Measurements from ENCODE around the gene DCTN2.

DCTN2 gene

GRCh38 chr12:57554897-57555296, 7.9 kb upstream of the DCTN2 start:
- Histone ChIP-seq H3K9me3 (ENCODE audit: control insufficient read depth, low read length) (no peaks in the 10 kb centered on the region), H3K9ac (ENCODE audit: low read length) (no peak overlapping the region), H3K4me3 (ENCODE audit: low read length) (no peak overlapping the region), H3K36me3 (ENCODE audit: control insufficient read depth, insufficient read depth, low read length, severe bottlenecking) (no peaks in the 10 kb centered on the region), H3K27me3 (replicated peaks; ENCODE audit: control insufficient read depth, insufficient read depth, low read length) (peaks cover 33% of the 10 kb centered on the region), H3K4me1 (ENCODE audit: control insufficient read depth, insufficient read depth, low read length) (peaks cover 5% of the 10 kb centered on the region)
- DNase-seq (ENCODE audit: low read depth) = no peak

- Histone ChIP-seq H3K4me1 (ENCODE audit: control insufficient read depth, insufficient read depth, low read length) (peaks cover 5% of the 10 kb centered on the region), H3K9me3 (ENCODE audit: control insufficient read depth, low read length) (no peaks in the 10 kb centered on the region), H3K36me3 (ENCODE audit: control insufficient read depth, insufficient read depth, low read length, severe bottlenecking) (no peaks in the 10 kb centered on the region), H3K27me3 (replicated peaks; ENCODE audit: control insufficient read depth, insufficient read depth, low read length) (peaks cover 38% of the 10 kb centered on the region), H3K9ac (ENCODE audit: low read length) (no peak overlapping the region), H3K4me3 (ENCODE audit: low read length) (no peak overlapping the region)
- DNase-seq (ENCODE audit: low read depth) = no peak
Measured at GRCh38 chr12:57554453-57554852, 7.5 kb upstream of the DCTN2 start.

GRCh38 chr12:57553343-57554202, 6.6 kb upstream of the DCTN2 start:
- Histone ChIP-seq H3K36me3 (ENCODE audit: control insufficient read depth, insufficient read depth, low read length, severe bottlenecking) (no peaks in the 10 kb centered on the region), H3K9me3 (ENCODE audit: control insufficient read depth, low read length) (no peaks in the 10 kb centered on the region), H3K4me3 (ENCODE audit: low read length) (no peak overlapping the region), H3K9ac (ENCODE audit: low read length) (no peak overlapping the region), H3K27me3 (replicated peaks; ENCODE audit: control insufficient read depth, insufficient read depth, low read length) (peaks cover 47% of the 10 kb centered on the region), H3K4me1 (ENCODE audit: control insufficient read depth, insufficient read depth, low read length) (peaks cover 6% of the 10 kb centered on the region)
- DNase-seq (ENCODE audit: low read depth) = no peak

GRCh38 chr12:57552835-57553313, 5.9 kb upstream of the DCTN2 start:
- no peaks in the 10 kb centered on the region for H3K9me3 ChIP-seq (ENCODE audit: control insufficient read depth, low read length)
- no peaks in the 10 kb centered on the region for H3K36me3 ChIP-seq (ENCODE audit: control insufficient read depth, insufficient read depth, low read length, severe bottlenecking)
- H3K9ac ChIP-seq (ENCODE audit: low read length) = no peak overlapping the region
- peak; percentile 8 for DNase-seq (ENCODE audit: low read depth)
- H3K4me3 ChIP-seq (ENCODE audit: low read length) = no peak overlapping the region
- peaks cover 9% of the 10 kb centered on the region for H3K4me1 ChIP-seq (ENCODE audit: control insufficient read depth, insufficient read depth, low read length)
- H3K27me3 ChIP-seq (replicated peaks; ENCODE audit: control insufficient read depth, insufficient read depth, low read length) = peaks cover 50% of the 10 kb centered on the region

GRCh38 chr12:57552306-57552651, 5.3 kb upstream of the DCTN2 start:
- H3K9me3 ChIP-seq (ENCODE audit: control insufficient read depth, low read length) = no peaks in the 10 kb centered on the region
- H3K4me1 ChIP-seq (ENCODE audit: control insufficient read depth, insufficient read depth, low read length) = peaks cover 11% of the 10 kb centered on the region
- DNase-seq (ENCODE audit: low read depth) = no peak
- H3K4me3 ChIP-seq (ENCODE audit: low read length) = no peak overlapping the region
- H3K9ac ChIP-seq (ENCODE audit: low read length) = no peak overlapping the region
- H3K27me3 ChIP-seq (replicated peaks; ENCODE audit: control insufficient read depth, insufficient read depth, low read length) = peaks cover 50% of the 10 kb centered on the region
- H3K36me3 ChIP-seq (ENCODE audit: control insufficient read depth, insufficient read depth, low read length, severe bottlenecking) = no peaks in the 10 kb centered on the region

- H3K9me3 ChIP-seq (ENCODE audit: control insufficient read depth, low read length) = no peaks in the 10 kb centered on the region
- H3K27me3 ChIP-seq (replicated peaks; ENCODE audit: control insufficient read depth, insufficient read depth, low read length) = peaks cover 50% of the 10 kb centered on the region
- no peak for DNase-seq (ENCODE audit: low read depth)
- no peaks in the 10 kb centered on the region for H3K36me3 ChIP-seq (ENCODE audit: control insufficient read depth, insufficient read depth, low read length, severe bottlenecking)
- H3K4me3 ChIP-seq (ENCODE audit: low read length) = no peak overlapping the region
- H3K9ac ChIP-seq (ENCODE audit: low read length) = no peak overlapping the region
- H3K4me1 ChIP-seq (ENCODE audit: control insufficient read depth, insufficient read depth, low read length) = peaks cover 12% of the 10 kb centered on the region
Measured at GRCh38 chr12:57551637-57552305, 4.8 kb upstream of the DCTN2 start.

GRCh38 chr12:57550641-57551549, 3.9 kb upstream of the DCTN2 start:
- Histone ChIP-seq H3K9ac (ENCODE audit: low read length) (no peak overlapping the region), H3K9me3 (ENCODE audit: control insufficient read depth, low read length) (no peaks in the 10 kb centered on the region), H3K4me3 (ENCODE audit: low read length) (no peak overlapping the region), H3K36me3 (ENCODE audit: control insufficient read depth, insufficient read depth, low read length, severe bottlenecking) (no peaks in the 10 kb centered on the region), H3K4me1 (ENCODE audit: control insufficient read depth, insufficient read depth, low read length) (peaks cover 17% of the 10 kb centered on the region), H3K27me3 (replicated peaks; ENCODE audit: control insufficient read depth, insufficient read depth, low read length) (peaks cover 50% of the 10 kb centered on the region)
- DNase-seq (ENCODE audit: low read depth) = no peak

- Histone ChIP-seq H3K9ac (ENCODE audit: low read length) (no peak within 1 kb of the TSS), H3K9me3 (ENCODE audit: control insufficient read depth, low read length) (no peaks in the 10 kb centered on the region), H3K27me3 (replicated peaks; ENCODE audit: control insufficient read depth, insufficient read depth, low read length) (peaks cover 50% of the 10 kb centered on the region), H3K4me1 (ENCODE audit: control insufficient read depth, insufficient read depth, low read length) (peaks cover 23% of the 10 kb centered on the region), H3K4me3 (ENCODE audit: low read length) (no peak within 1 kb of the TSS), H3K36me3 (ENCODE audit: control insufficient read depth, insufficient read depth, low read length, severe bottlenecking) (no peaks in the 10 kb centered on the region)
- DNase-seq (ENCODE audit: low read depth) = peak; percentile 58
Measured at GRCh38 chr12:57549909-57550640, 3.1 kb upstream of the DCTN2 start, which contains the start of gene KIF5A. TSS of gene KIF5A (plus strand) at chr12:57550044. CDS start at chr12:57550272, 228 bp downstream.

- Histone ChIP-seq H3K4me1 (ENCODE audit: control insufficient read depth, insufficient read depth, low read length) (peaks cover 23% of the 10 kb centered on the region), H3K9ac (ENCODE audit: low read length) (no peak overlapping the region), H3K36me3 (ENCODE audit: control insufficient read depth, insufficient read depth, low read length, severe bottlenecking) (no peaks in the 10 kb centered on the region), H3K4me3 (ENCODE audit: low read length) (no peak overlapping the region), H3K9me3 (ENCODE audit: control insufficient read depth, low read length) (no peaks in the 10 kb centered on the region), H3K27me3 (replicated peaks; ENCODE audit: control insufficient read depth, insufficient read depth, low read length) (peaks cover 44% of the 10 kb centered on the region)
- no peak for DNase-seq (ENCODE audit: low read depth)
Measured at GRCh38 chr12:57549203-57549908, 2.4 kb upstream of the DCTN2 start.

- Histone ChIP-seq H3K4me1 (ENCODE audit: control insufficient read depth, insufficient read depth, low read length) (peaks cover 28% of the 10 kb centered on the region), H3K9ac (ENCODE audit: low read length) (no peak overlapping the region), H3K36me3 (ENCODE audit: control insufficient read depth, insufficient read depth, low read length, severe bottlenecking) (no peaks in the 10 kb centered on the region), H3K4me3 (ENCODE audit: low read length) (no peak overlapping the region), H3K9me3 (ENCODE audit: control insufficient read depth, low read length) (no peaks in the 10 kb centered on the region), H3K27me3 (replicated peaks; ENCODE audit: control insufficient read depth, insufficient read depth, low read length) (peaks cover 39% of the 10 kb centered on the region)
- no peak for DNase-seq (ENCODE audit: low read depth)
Measured at GRCh38 chr12:57548488-57548887, 1.5 kb upstream of the DCTN2 start.

Measured in adipocyte (in vitro differentiated cells).